ENCODE measurements around the gene TEX12.
"Not testable (repeated sequence)": the region's sequence is repeated elsewhere in the genome, so short reads cannot be mapped to it uniquely, and the experiment has no call there.

The TEX12 gene

DNA sequence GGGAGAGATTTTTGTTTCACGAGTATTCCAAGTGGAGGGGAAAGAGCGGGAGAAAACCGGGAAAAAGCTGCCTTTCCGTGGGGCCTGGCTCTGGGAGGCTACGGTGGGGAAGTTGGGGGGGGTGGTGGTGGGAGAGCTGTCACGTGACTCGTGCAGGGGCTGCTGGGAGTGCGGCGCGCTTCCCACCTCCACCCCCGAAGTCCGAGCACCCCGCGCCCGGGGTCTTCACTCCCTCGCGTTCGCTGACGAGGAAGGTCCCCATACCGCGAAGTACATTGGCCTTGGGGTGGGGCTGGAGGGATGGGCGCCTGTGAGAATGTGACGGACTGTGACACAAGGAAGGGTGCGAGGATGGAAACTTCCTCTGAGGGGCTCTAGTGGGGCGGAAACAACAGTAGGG lies at the start of gene TEX12:
Gene TEX12 (plus strand): TSS at position 228 of the 400 bp plus-strand sequence. CDS start 1,897 bp downstream, outside the sequence.
- DNase-seq (ENCODE audit: low read depth in 3 of 3, low spot score in 1 of 3), result no peak

- no peak for DNase-seq (ENCODE audit: low read depth in 3 of 3, low spot score in 1 of 3)
Measured at GRCh38 chr11:112118176-112118575, 49.0 kb upstream of the TEX12 start.

GRCh38 chr11:112121981-112122615 lies 45.1 kb upstream of the TEX12 start:
- DNase-seq (ENCODE audit: low read depth in 3 of 3, low spot score in 1 of 3), result no peak

DNA sequence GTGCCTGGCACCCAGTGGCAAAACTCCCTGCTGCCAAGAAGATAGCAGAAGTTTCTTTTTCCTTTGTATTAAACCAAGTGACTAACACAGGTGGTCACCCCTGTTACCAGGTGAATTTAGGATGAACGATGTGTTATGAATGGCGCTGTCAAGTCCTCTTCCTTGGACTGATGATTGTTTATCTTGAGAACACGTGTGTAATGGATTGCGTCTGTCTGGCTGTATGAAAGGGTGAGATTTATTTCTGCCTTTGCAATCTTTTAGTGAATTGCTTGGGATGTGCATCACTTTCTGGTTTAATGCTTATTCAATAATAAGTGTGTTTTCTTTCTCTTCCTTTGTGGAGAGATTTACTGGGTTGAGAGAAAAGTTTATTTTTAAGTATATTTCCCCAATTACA lies 44.0 kb upstream of the TEX12 start:
- no peak for DNase-seq (ENCODE audit: low read depth in 3 of 3, low spot score in 1 of 3)

DNA sequence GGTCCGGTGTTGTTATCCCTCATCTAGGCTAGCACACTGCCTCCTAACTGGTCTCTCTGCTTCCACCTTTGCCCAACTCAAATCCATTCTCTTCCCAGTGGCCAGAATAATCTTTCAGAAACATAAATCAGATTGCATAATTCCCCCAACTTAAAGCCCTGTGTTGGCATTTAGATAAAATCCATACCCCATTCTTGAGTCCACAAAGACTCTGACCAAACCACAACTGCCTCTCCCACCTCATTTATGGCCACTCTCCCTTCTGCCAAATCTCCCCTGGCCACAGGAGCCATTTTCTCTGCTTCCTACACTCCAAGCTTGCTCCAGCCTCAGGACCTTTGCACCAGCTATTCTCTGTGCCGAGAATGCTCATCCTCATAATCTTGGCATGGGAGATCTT lies 40.1 kb upstream of the TEX12 start:
- no peak for DNase-seq (ENCODE audit: low read depth in 3 of 3, low spot score in 1 of 3)

GRCh38 chr11:112128483-112129121 lies 38.6 kb upstream of the TEX12 start:
- no peak for DNase-seq (ENCODE audit: low read depth in 3 of 3, low spot score in 1 of 3)

DNA sequence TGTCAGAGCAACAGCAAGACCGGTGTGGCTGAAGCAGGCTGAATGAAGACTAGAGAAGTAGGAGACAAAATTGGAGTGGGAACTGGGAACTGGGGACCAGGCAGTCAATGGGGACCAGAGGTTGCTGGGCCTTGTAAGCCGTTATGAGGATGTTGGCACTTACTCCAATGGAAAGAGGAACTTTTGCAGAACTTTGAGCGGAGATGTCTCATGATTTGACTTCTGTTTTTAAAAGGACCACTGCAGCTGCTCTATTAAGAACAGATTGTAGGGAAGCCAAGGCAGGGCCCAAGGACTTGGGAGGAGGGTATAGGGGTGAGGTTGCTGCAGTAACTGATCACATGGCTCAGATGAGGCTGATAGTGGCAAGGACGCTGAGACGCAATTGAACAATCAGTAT lies 37.5 kb upstream of the TEX12 start:
- DNase-seq (ENCODE audit: low read depth in 3 of 3, low spot score in 1 of 3), result no peak

DNA sequence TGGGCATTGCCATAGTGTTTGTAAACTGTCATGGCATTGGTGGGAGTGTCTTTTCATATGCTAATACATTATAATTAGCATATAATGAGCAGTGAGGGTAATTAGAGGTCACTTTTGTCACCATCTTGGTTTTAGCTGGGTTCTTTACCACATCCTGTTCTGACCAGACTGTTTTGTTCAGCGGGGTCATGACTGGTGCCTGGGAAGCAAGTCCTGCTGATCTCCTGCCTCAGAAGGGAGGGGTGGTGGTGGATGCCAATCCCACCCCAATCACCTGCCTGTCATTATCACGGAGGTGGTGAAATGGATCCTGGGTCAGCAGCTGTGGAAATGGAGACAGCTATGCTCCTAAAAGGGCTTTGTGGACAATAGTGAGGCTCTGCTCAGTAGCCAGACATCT lies 34.4 kb upstream of the TEX12 start:
- no peak for DNase-seq (ENCODE audit: low read depth in 3 of 3, low spot score in 1 of 3)

DNA sequence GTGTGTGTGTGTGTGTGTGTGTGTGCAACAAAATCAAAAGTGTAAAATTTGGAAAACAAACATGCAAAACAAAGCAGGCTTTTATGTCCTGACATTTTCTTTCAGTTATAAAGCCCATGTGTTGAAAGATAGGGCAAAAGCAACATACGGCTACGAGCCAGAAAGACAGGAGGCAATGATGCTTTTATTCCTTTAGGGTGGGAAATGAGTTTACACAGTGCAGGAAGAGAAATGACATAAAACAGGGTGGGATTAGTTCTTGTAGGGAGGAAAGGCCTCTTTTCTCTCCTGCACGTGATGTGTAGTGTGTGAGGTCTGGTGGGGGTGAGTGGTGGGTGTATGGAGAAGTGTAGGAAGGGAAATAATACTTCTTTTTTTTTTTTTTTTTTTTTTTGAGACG lies 32.7 kb upstream of the TEX12 start:
- no peak for DNase-seq (ENCODE audit: low read depth in 3 of 3, low spot score in 1 of 3)

DNA sequence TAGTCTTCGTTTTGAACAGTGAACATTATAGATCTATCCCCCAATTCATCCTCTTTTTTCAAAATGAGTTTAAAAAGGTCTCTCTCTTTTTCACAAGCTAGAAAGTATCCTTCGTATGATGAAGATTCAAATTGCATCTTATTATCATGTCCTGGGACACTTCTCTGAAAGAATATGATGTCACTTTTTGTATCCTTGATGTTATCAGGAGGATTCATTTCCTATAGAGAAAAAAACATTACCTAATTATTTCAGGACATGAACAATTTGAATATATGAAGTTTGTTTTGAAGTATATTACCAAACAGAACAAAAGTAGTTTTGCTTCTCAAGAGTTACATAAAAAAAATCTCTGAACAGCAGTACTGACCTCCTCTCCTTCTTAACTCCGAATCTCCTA lies 23.6 kb upstream of the TEX12 start:
- DNase-seq (ENCODE audit: low read depth in 3 of 3, low spot score in 1 of 3), result no peak

- no peak for DNase-seq (ENCODE audit: low read depth in 3 of 3, low spot score in 1 of 3)
Measured at GRCh38 chr11:112150517-112150916, 16.7 kb upstream of the TEX12 start.

DNA sequence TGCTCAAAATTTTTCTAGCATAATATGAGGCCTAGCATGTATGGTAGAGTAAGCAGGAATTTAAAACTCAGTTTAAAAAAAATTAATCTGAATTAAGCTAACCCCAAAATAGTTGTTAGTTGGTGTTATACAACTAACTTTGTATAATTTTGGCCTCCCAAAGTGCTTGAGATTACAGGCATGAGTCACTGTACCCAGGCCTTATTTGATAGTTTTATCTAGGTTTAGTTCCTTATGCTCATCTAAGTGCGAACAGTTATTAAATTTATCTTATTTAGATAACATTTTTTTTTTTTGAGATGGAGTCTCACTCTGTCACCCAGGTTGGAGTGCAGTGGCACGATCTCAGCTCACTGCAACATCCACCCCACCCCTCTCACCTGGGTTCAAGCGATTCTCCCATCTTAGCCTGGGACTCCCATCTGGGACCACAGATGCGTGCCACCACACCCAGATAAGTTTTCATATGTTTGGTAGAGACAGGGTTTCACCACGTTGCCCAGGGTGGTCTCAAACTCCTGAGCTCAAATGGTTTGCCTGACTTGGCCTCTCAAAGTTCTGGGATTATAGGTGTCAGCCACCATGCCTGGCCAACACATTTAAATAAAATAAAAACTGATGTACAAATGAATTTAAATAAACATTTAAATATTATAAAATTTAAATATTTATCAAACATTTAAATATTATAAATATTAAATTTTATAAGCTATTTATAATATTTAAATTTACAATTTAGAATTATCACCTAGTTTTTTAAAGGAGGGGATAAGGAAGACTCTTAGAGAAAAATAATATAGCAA lies 10.8 kb upstream of the TEX12 start:
- no peak for DNase-seq (ENCODE audit: low read depth in 3 of 3, low spot score in 1 of 3)

GRCh38 chr11:112156956-112157766 lies 10.0 kb upstream of the TEX12 start:
- DNase-seq (ENCODE audit: low read depth in 3 of 3, low spot score in 1 of 3), result no peak

DNA sequence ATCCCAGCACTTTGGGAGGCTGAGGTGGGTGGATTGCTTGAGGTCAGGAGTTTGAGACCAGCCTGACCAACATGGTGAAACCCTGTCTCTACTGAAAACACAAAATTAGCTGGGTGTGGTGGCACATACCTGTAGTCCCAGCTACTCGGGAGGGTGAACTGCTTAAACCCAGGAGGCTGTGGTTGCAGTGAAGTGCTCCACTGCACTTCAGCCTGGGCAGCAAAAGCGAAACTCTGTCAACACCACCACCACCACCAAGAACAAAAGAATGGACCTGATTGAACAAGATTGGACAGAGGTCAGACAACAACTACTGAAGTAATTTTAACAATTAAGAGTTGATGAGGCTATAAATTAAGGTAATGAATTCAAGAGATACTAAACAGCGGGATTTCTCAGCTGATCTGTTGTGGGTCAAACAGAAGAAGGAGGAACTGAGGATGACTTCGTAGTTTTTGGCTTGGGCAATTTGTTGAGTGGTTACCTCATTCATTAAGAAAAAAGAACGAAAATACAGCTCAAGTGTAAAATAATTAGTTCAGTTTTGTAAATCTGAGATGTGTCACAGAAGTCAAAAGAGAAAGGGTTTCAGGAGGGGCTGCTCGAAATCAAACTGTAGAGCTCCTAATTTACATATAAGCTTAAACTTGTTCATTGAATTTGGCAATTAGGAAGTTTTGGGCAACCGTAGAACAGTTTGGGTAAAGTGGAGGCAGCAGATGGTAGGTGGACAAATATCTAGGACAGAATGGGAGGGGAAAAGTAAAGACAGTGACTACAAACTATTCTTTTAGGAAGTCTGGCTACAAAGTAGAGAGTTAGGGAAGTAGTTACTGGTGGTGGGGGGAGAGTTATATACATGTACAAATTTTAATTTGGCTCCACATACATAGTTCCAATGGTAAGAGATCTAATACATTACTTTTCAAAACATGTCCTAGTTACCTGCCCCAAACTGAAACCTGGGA lies 7.8 kb upstream of the TEX12 start:
- no peak for DNase-seq (ENCODE audit: low read depth in 3 of 3, low spot score in 1 of 3)

GRCh38 chr11:112160091-112160848 lies 6.9 kb upstream of the TEX12 start:
- no peak for DNase-seq (ENCODE audit: low read depth in 3 of 3, low spot score in 1 of 3)

- DNase-seq (ENCODE audit: low read depth in 3 of 3, low spot score in 1 of 3), result no peak
Measured at GRCh38 chr11:112161012-112161411, 6.2 kb upstream of the TEX12 start.

DNA sequence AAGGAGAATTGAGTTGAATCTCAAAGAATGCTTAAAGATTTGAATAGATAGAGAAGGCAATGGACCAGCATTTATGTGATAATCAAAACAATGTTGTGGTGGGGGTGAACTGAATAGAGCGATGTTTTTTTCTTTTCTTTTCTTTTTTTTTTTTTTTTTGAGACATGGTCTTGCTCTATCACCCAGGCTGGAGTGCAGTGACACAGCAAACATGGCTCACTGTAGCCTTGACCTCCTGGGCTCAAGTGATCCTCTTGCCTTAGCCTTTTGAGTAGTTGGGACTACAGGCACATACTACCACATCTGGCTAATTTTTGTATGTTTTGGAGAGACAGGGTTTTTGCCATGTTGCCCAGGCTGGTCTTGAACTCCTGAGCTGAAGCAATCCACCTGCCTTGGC lies 5.0 kb upstream of the TEX12 start:
- not testable (repeated sequence) for DNase-seq (ENCODE audit: low read depth in 3 of 3, low spot score in 1 of 3)

GRCh38 chr11:112162761-112163546 lies 4.2 kb upstream of the TEX12 start:
- no peak for DNase-seq (ENCODE audit: low read depth in 3 of 3, low spot score in 1 of 3)

Data from stimulated activated CD4-positive, alpha-beta T cell treated with anti-CD3 and anti-CD28 coated beads, TNF-alpha, amount 100 ng/mL, for 1 hour (primary cell).